Small intestine (tissue), 7 donors: ENCODE measurements around the gene FXYD1. TPM values are rescaled to one million over a fixed set of nuclear protein-coding genes. Genes with fewer than 3 reads are reported as not detected.
"Not testable (repeated sequence)": the region's sequence is repeated elsewhere in the genome, so short reads cannot be mapped to it uniquely, and the experiment has no call there.

ENCODE experiments used
- DNase-seq, 2 donors: peaks; one replicate each; pipeline versions ENCODE4 v3.0.0 to v3.0.0-alpha.2; 2013
- FAIRE-seq: peaks from 2 replicates; lab custom pipeline; 2012; peaks lifted over from hg19 to GRCh38; lab: Jason Lieb, UNC
- H3K27ac ChIP-seq, 3 donors: one replicate each; pipeline ENCODE4 v1.5.1; 2013; ENCODE audit warnings: low read length in 2 of 3, mild to moderate bottlenecking in 2 of 3, control low read depth in 1 of 3, inconsistent platforms in 1 of 3, low read depth in 1 of 3, moderate library complexity in 1 of 3
- H3K27me3 ChIP-seq, 3 donors: one replicate each; pipeline ENCODE4 v1.6.1; 2013; ENCODE audit warnings: low read length in 3 of 3, inconsistent platforms in 1 of 3; ENCODE audit not compliant: control insufficient read depth in 3 of 3, insufficient read depth in 3 of 3
- H3K36me3 ChIP-seq, 3 donors: one replicate each; pipeline ENCODE4 v1.6.1; 2013; ENCODE audit warnings: low read length in 3 of 3, inconsistent platforms in 1 of 3, low read depth in 1 of 3, mild to moderate bottlenecking in 1 of 3, moderate library complexity in 1 of 3; ENCODE audit not compliant: control insufficient read depth in 3 of 3, insufficient read depth in 2 of 3
- H3K4me1 ChIP-seq, 3 donors: one replicate each; pipeline ENCODE4 v1.6.1; 2013; ENCODE audit warnings: low read length in 2 of 3, inconsistent platforms in 1 of 3, low read depth in 1 of 3, mild to moderate bottlenecking in 1 of 3, moderate library complexity in 1 of 3; ENCODE audit not compliant: control insufficient read depth in 3 of 3, insufficient read depth in 2 of 3
- H3K4me3 ChIP-seq, 3 donors: one replicate each; pipeline ENCODE4 v1.5.1; 2013; ENCODE audit warnings: low read length in 3 of 3, control low read depth in 1 of 3, inconsistent platforms in 1 of 3, low read depth in 1 of 3, mild to moderate bottlenecking in 1 of 3, moderate library complexity in 1 of 3
- H3K9me3 ChIP-seq, 2 donors: one replicate each; pipeline ENCODE4 v1.6.1; 2013; ENCODE audit warnings: low read depth in 1 of 2, low read length in 1 of 2; ENCODE audit not compliant: control insufficient read depth in 2 of 2, insufficient read depth in 1 of 2
- WGBS, 3 donors: extraction: QIAGEN DNeasy Blood & Tissue Kit; methylation state at CpG; one replicate each; pipeline ENCODE4 v1.1.7; 2013; 5-methylcytosine and 5-hydroxymethylcytosine counted together
- polyA plus RNA-seq, 4 donors: library from polyadenylated mRNA; stranded (reverse) in 3 of 4; unstranded in 1 of 4; fragments of 200-250 nt in 3 of 4; fragments of 120-200 nt in 1 of 4; gene quantifications; one replicate each; pipeline versions ENCODE4 v1.2.1 to v1.2.3, GENCODE V29; 2013
- donor health status: healthy with polysubstance abuse.
- donor health status: control.
- donor health status: control.
- donor health status: Bipolar disorder and iron deficiency.
- donor health status: healthy.

Gene FXYD1
- polyA plus RNA-seq, 4 donors, result 7.3 to 25.4 (median 13.6) TPM; not detected in 1

DNA sequence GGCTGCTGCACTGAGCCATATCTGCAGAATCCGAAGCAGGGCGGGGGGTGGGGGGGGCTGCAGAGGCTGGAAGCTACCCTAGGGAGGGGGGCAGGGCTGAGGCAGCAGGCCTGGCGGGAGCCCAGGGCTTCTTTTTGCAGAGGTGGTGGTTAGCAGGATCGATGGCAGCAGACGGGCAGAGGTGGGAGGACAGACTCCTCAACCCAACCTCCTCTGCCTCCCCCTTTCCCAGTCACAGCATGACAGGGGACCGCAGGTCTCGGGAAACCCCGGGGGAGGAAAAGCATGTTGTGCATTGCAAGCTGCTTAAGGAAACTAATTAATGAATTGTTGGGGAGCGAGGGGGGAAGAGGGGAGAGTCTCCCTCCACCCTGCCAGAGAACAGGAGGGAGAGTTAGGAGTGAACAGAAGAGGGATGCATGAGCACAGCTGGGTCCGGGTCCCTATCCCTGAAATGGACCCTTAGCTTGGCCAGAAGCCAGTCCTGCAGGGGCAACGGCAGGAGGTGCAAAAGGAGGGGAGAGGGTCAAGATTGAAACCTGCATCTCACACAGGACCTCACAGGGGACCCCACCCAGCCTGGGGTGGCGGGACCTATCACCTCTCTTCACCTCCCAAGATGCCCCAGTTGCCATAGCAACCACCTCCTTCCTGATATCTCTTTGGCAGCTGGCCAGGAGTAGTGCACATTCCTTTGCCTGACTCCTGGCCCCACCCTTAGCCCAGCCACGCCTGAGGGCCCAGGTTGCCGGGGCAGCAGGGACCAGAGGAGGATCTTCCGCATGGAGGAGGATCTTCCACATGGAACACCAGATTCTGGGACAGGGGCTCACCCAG lies 6.2 kb downstream of the FXYD1 start:
- Histone ChIP-seq H3K4me1 (peaks cover 0 to 28% (median 5%) of the 10 kb centered on the region in 3 donors), H3K4me3 (no peak overlapping the region), H3K36me3 (no peaks in the 10 kb centered on the region), H3K27ac (no peak overlapping the region), H3K9me3 (no peaks in the 10 kb centered on the region), H3K27me3 (peaks cover 0 to 46% (median 0%) of the 10 kb centered on the region in 3 donors)
- 8 to 22% (median 14%) methylated on average over 15 of the region's 15 CpGs for WGBS, 3 donors
- DNase-seq (peak; percentile 86 to 93), FAIRE-seq (no peak)

DNA sequence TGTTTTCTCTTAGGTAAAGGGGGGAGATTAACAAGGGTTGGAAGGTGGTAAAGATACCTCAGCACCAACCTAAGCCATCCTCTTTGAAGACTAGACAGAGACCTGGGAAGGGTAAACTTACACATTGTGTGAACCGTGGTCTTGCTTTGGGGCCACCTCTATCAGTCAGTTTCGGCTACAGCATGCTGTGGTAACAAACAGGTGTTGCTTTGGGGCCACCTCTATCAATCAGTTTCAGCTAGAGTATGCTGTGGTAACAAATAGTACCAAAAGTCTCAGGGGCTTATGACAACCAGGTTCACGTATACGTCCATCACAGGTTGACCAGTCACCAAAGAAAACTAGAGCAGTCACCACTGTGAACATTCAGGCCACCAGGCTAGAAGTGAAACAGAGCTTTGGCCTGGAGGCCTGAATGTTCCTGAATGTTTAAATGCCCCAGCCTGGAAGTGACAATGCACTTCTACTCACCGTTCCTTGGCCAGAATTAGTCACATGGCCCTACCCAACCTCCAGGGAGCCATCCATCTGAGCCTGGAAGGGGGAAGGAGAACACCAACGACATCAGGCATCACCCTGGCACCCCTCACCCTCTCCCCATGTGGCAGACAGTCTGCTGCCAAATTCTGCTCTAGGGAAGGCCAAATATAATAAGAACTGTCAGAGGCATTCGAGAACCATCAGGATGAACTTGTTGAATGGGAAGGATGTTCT lies 8.3 kb downstream of the FXYD1 start:
- no peak overlapping the region for H3K27ac ChIP-seq
- peaks cover 0 to 12% (median 5%) of the 10 kb centered on the region in 3 donors for H3K4me1 ChIP-seq
- H3K27me3 ChIP-seq, result peaks cover 0 to 31% (median 2%) of the 10 kb centered on the region in 3 donors
- H3K9me3 ChIP-seq, result no peaks in the 10 kb centered on the region
- DNase-seq (no peak), FAIRE-seq (no peak)
- WGBS, 3 donors, result 73 to 77% (median 74%) methylated on average over 7 of the region's 7 CpGs
- no peak overlapping the region for H3K4me3 ChIP-seq
- H3K36me3 ChIP-seq, result no peaks in the 10 kb centered on the region

DNA sequence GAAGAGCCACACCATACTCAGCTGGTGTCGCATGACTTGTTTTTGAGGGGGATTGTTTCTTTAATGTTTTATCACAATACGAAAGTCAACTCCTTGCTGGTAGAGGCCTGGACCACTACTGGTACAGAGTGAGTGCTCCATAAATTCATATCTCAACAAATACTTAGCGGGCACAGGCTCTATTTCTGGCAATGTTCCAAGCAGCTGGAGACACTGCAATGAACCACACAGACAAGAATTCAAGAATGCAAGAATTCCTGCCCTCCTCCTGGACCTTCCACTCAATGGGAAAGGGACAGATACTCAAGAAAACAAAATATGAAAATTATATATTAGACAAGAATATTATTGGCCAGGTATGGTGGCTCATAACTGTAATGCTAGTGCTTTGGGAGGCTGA lies 10.8 kb downstream of the FXYD1 start:
- H3K4me3 ChIP-seq, result no peak overlapping the region
- H3K36me3 ChIP-seq, result no peaks in the 10 kb centered on the region
- H3K4me1 ChIP-seq, result peaks cover 0 to 13% (median 7%) of the 10 kb centered on the region in 3 donors
- peaks cover 0 to 21% (median 2%) of the 10 kb centered on the region in 3 donors for H3K27me3 ChIP-seq
- no peaks in the 10 kb centered on the region for H3K9me3 ChIP-seq
- FAIRE-seq (no peak), DNase-seq (no peak)
- no peak overlapping the region for H3K27ac ChIP-seq
- WGBS, 3 donors, result 71 to 82% (median 77%) methylated on average over 3 of the region's 3 CpGs

DNA sequence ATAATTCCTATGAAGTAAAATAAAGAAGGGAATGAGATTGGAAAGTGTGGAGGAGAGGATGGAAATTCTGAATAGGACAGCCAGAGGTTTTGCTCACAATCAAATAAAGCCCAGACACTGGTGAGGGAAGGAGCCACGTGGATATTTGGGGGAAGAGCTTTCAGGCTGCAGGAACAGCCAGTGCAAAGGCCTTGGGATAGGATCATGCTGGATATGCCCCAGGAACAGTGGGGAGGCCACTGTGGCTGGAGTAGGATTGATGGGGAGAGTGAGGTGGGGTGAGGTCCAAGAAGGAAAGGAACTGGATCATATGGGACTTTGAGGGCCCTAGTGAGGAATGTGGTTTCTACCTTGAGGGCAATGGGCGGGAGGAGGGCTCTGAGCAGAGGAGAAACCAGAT lies 11.8 kb downstream of the FXYD1 start:
- DNase-seq, result no peak
- no peak for FAIRE-seq
- Histone ChIP-seq H3K27ac (no peak overlapping the region), H3K4me1 (peaks cover 0 to 10% (median 7%) of the 10 kb centered on the region in 3 donors), H3K36me3 (no peaks in the 10 kb centered on the region), H3K27me3 (peaks cover 0 to 14% (median 2%) of the 10 kb centered on the region in 3 donors), H3K9me3 (no peaks in the 10 kb centered on the region), H3K4me3 (no peak overlapping the region)
- WGBS, 3 donors, result 53 to 75% (median 56%) methylated on average over 2 of the region's 2 CpGs

DNA sequence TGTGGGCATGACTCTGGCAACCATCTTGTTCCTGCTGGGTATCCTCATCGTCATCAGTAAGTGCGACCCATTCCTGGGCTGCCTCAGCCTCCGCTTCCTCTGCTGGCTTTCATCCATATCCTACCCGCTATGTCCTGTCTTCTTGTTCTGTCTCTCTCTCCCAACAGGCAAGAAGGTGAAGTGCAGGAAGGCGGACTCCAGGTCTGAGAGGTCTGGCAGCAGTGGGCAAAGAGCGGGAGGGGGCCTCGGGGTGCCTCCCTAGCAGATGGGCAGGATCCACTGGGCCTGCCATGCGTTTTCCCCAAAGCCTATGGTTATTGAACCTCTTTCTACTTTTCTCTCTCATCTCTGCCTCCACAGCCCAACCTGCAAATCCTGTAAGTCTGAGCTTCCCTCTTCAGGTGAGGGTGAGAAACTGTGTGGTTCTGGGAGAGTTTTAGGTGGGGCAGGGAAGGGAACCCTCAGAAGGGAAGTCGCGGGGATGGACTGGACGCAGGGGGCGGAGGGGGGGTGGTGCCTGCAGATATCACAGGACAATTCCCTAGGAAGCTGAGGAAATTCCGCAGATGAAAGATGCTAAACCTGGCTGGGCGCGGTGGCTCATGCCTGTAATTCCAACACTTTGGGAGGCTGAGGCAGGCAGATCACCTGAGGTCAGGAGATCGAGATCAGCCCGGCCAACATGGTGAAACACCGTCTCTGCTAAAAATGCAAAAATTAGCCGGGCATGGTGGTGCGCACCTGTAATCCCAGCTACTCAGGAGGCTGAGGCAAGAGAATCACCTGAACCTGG lies 12.8 kb downstream of the FXYD1 start:
- Histone ChIP-seq H3K36me3 (no peaks in the 10 kb centered on the region), H3K27ac (no peak overlapping the region), H3K9me3 (no peaks in the 10 kb centered on the region), H3K4me1 (peaks cover 0 to 10% (median 7%) of the 10 kb centered on the region in 3 donors), H3K4me3 (no peak overlapping the region), H3K27me3 (peaks cover 0 to 18% (median 2%) of the 10 kb centered on the region in 3 donors)
- FAIRE-seq (no peak), DNase-seq (no peak)
- 81 to 87% (median 83%) methylated on average over 20 of the region's 20 CpGs for whole genome bisulfite sequencing, 3 donors

DNA sequence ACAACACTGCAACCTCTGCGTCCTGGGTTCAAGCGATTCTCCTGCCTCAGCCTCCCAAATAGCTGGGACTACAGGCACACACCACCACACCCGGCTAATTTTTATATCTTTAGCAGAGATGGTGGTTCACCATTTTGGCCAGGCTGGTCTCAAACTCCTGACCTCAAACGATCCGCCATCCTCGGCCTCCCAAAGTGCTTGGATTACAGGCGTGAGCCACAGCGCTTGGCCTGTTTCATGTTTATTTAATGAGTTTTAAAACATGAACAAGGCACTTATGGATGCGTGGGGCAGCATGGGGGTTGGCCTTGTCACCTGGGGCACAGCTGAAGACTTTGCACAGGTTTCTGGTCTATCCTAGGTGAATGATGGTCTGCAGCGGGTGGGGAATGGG lies 14.5 kb downstream of the FXYD1 start:
- H3K4me3 ChIP-seq, DNase-seq, H3K36me3 ChIP-seq, H3K9me3 ChIP-seq, FAIRE-seq, H3K27ac ChIP-seq: not testable (repeated sequence)
- 53 to 59% (median 58%) methylated on average over 10 of the region's 10 CpGs for WGBS, 3 donors
- Histone ChIP-seq H3K4me1 (peaks cover 0 to 10% (median 7%) of the 10 kb centered on the region in 3 donors), H3K27me3 (peaks cover 0 to 18% (median 2%) of the 10 kb centered on the region in 3 donors)

DNA sequence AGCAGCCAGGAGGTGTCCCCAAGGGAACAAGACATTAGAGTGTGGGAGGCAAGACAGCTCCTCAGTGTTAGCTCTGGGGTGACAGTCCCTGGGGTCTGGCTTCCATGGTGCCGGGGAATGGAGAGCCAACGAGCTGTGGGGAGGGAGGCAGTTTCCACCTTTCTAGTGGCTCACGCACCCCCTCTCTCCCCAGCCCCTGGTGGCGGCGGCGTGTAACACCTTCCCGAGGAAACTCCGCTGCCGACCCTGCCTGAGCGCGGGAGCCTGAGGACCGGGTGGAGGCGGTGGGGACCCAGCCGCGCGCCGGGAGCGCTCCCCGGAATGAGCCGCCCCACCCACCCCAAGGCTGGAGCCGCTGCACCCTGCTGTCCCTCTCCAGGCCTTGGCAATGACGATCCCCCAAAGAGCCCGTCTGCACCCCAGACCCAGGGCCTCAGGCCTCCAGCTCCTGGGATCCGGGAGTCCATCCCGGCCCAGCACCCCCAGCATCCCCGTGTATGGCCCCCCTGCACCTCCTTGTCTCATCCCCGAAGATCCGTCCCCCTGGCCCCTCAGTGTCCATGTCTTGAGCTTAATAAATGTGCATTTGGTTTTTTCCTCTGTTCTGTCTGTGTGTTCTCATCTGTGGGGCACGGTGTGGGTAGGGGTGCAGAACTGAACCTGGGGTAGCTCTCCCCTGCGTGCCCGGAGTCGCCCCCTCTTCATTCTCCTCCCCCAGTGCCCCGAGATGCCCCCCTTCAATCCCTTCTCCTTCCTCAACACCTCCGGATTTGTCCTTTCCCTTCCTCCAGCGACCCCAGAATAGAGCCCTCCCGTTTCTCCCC lies 15.3 kb downstream of the FXYD1 start:
- FAIRE-seq (no peak), DNase-seq (peak in 1 of 2 donors; percentile 73)
- Histone ChIP-seq H3K27me3 (peaks cover 0 to 18% (median 2%) of the 10 kb centered on the region in 3 donors), H3K4me1 (peaks cover 0 to 10% (median 7%) of the 10 kb centered on the region in 3 donors), H3K36me3 (peaks cover 0 to 7% (median 2%) of the 10 kb centered on the region in 3 donors), H3K4me3 (peak overlapping the region; percentile 46 to 69 (median 63)), H3K9me3 (no peaks in the 10 kb centered on the region), H3K27ac (peak overlapping the region in 1 of 3 donors; percentile 88)
- 0 to 2% (median 1%) methylated on average over 23 to 36 of the region's 36 CpGs for WGBS, 3 donors
